ENCODE measurements around the gene PABPN1. TPM values are rescaled to one million over a fixed set of nuclear protein-coding genes. Genes with fewer than 3 reads are reported as not detected.

The PABPN1 gene
- total RNA-seq, 1 experiment from 2014 or later = 287 TPM

GRCh38 chr14:23306412-23307145 is 14.7 kb upstream of the PABPN1 start, which contains the start of gene BCL2L2:
Gene BCL2L2 (plus strand): TSS chr14:23306833. CDS start chr14:23307768, 935 bp downstream.
- Histone ChIP-seq H3K4me1 (ENCODE audit: insufficient read depth, low read length, poor library complexity, severe bottlenecking) (peaks cover 15% of the 10 kb centered on the region), H3K27me3 (replicated peaks; ENCODE audit: insufficient read depth, low read depth, low read length, poor library complexity) (no peaks in the 10 kb centered on the region), H3K36me3 (ENCODE audit: insufficient read depth, low read length, poor library complexity, severe bottlenecking) (peaks cover 6% of the 10 kb centered on the region), H3K27ac (ENCODE audit: low read depth, low read length, poor library complexity, severe bottlenecking) (peak within 1 kb of the TSS; percentile 83), H3K4me3 (ENCODE audit: low read depth, low read length, poor library complexity, severe bottlenecking) (peak within 1 kb of the TSS; percentile 85), H3K9me3 (ENCODE audit: low read depth, low read length, poor library complexity, severe bottlenecking) (no peaks in the 10 kb centered on the region)
- peak; percentile 92 for DNase-seq (ENCODE audit: low spot score)
- POLR2A ChIA-PET (ENCODE audit: low non-redundant PET) = no interaction called here
- intact Hi-C loops (cut with micrococcal nuclease; ENCODE audit: unreplicated experiment) = no loop called here
- no TSS peak for BruUV-seq (replicated peaks)
- TF ChIP-seq EZH2 (IDR thresholded peaks at IDR 0.05; ENCODE audit: borderline replicate concordance, low read depth, low read length, poor library complexity, severe bottlenecking) (no peak), CTCF (conservative IDR thresholded peaks at IDR 0.05; ENCODE audit: low read depth, low read length) (no peak)
- CTCF ChIA-PET = interaction anchor here (0.6 to 1.5 kb wide), 5 partner anchors 10 to 256 kb away, joined by 3 to 5 read pairs (median 4); partner anchors contain the start of gene C14orf119

- H3K4me1 ChIP-seq (ENCODE audit: insufficient read depth, low read length, poor library complexity, severe bottlenecking) = peaks cover 15% of the 10 kb centered on the region
- ChIA-PET POLR2A (ENCODE audit: low non-redundant PET) (no interaction called here), CTCF (interaction anchor here (0.5 to 1.5 kb wide), 6 partner anchors 11 to 256 kb away, joined by 3 to 5 read pairs (median 4); partner anchors contain the start of gene C14orf119)
- no peak for DNase-seq (ENCODE audit: low spot score)
- H3K9me3 ChIP-seq (ENCODE audit: low read depth, low read length, poor library complexity, severe bottlenecking) = no peaks in the 10 kb centered on the region
- peaks cover 6% of the 10 kb centered on the region for H3K36me3 ChIP-seq (ENCODE audit: insufficient read depth, low read length, poor library complexity, severe bottlenecking)
- intact Hi-C loops (cut with micrococcal nuclease; ENCODE audit: unreplicated experiment) = no loop called here
- TF ChIP-seq EZH2 (IDR thresholded peaks at IDR 0.05; ENCODE audit: borderline replicate concordance, low read depth, low read length, poor library complexity, severe bottlenecking) (no peak), CTCF (conservative IDR thresholded peaks at IDR 0.05; ENCODE audit: low read depth, low read length) (no peak)
- peak overlapping the region; percentile 85 for H3K4me3 ChIP-seq (ENCODE audit: low read depth, low read length, poor library complexity, severe bottlenecking)
- BruUV-seq (replicated peaks) = no TSS peak
- no peaks in the 10 kb centered on the region for H3K27me3 ChIP-seq (replicated peaks; ENCODE audit: insufficient read depth, low read depth, low read length, poor library complexity)
- peak overlapping the region; percentile 83 for H3K27ac ChIP-seq (ENCODE audit: low read depth, low read length, poor library complexity, severe bottlenecking)
Measured at GRCh38 chr14:23307146-23307530, 14.1 kb upstream of the PABPN1 start.

- H3K4me1 ChIP-seq (ENCODE audit: insufficient read depth, low read length, poor library complexity, severe bottlenecking) = peaks cover 12% of the 10 kb centered on the region
- no peaks in the 10 kb centered on the region for H3K9me3 ChIP-seq (ENCODE audit: low read depth, low read length, poor library complexity, severe bottlenecking)
- intact Hi-C loops (cut with micrococcal nuclease; ENCODE audit: unreplicated experiment) = no loop called here
- TF ChIP-seq EZH2 (IDR thresholded peaks at IDR 0.05; ENCODE audit: borderline replicate concordance, low read depth, low read length, poor library complexity, severe bottlenecking) (no peak), CTCF (conservative IDR thresholded peaks at IDR 0.05; ENCODE audit: low read depth, low read length) (no peak)
- no peak for DNase-seq (ENCODE audit: low spot score)
- CTCF ChIA-PET = interaction anchor here (0.5 kb wide), 1 partner anchor 238 kb away, joined by 4 read pairs; no protein-coding TSS in a partner anchor
- peaks cover 6% of the 10 kb centered on the region for H3K36me3 ChIP-seq (ENCODE audit: insufficient read depth, low read length, poor library complexity, severe bottlenecking)
- peak overlapping the region; percentile 85 for H3K4me3 ChIP-seq (ENCODE audit: low read depth, low read length, poor library complexity, severe bottlenecking)
- H3K27ac ChIP-seq (ENCODE audit: low read depth, low read length, poor library complexity, severe bottlenecking) = peak overlapping the region; percentile 83
- no peaks in the 10 kb centered on the region for H3K27me3 ChIP-seq (replicated peaks; ENCODE audit: insufficient read depth, low read depth, low read length, poor library complexity)
- POLR2A ChIA-PET (ENCODE audit: low non-redundant PET) = no interaction called here
- BruUV-seq (replicated peaks) = no TSS peak
Measured at GRCh38 chr14:23307687-23308644, 13.3 kb upstream of the PABPN1 start.

Data from A673 (cell line).